HG03139 (cell line): ENCODE measurements around the gene MAGEB17.
"Not testable (repeated sequence)": the region's sequence is repeated elsewhere in the genome, so short reads cannot be mapped to it uniquely, and the experiment has no call there.

Experiments used
- ATAC-seq: cut with Tn5 transposase; IDR thresholded peaks from one replicate; pipeline ENCODE4 v1.9.1; 2021; ENCODE audit not compliant: unreplicated experiment

Gene MAGEB17

DNA sequence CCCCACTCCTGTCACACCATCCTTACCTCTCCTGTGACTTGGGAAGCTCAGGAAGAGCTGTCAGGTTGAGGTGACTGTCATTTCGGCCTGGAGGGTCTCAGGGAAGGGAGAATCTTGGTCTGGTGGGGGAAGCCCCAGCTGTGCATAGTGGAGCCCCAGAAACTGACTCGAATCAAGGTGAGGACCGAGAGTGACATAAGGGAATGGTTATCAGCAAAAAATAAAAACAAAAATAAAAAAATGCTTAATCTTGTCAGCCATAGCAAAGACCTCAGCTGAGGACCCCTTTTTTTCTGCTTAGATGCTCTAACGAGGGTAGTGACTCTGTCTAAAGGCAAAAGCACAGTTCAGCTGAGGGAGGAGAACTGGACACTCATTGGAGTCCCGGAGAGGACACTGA lies at the start of gene MAGEB17:
TSS of gene MAGEB17 (plus strand) at position 301 of the 400 bp plus-strand sequence. CDS start 2,902 bp downstream, outside the sequence.
- ATAC-seq = no peak

DNA sequence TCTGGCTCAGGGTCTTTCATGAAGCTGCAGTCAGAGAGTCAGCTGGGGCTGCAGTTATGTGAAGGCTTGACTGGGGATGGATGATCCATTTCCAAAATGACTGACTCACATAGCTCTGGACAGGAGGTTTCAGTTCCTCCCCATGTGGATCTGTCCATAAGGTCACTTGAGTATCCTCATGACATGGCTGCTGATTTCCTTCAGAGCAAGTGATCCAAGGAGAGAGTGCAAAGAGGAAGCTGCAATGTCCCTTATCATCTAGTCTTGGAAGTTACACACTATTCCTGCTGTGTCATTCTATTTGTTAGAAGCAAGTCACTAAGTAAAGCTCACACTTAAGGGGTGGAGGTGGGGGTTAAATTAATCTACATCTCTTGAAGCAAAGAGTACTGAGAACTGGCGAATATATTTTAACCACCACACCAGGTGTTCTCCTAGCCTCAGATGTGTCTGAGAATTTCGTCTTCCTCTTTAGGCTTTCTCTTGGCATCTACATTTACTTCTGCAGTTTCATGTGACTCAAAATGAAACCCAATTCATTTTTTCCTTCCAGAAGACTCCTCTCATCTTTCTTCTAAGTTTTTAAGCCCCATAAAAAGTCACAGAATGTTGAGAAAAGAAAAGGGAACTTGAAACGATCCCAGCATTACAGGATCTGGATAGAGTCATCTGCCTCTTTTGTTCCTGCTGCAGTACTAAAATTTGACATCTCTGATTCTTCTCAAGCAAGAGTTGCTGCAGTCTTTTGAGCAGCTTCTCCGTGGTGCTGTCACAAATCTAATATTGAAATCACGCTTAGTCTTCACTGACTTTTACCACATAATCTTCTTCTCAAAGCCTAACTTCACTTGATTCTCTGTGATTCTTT lies 47.7 kb upstream of the MAGEB17 start:
- peak; percentile 74 for ATAC-seq

GRCh38 chrX:16120431-16120830 lies 46.9 kb upstream of the MAGEB17 start:
- no peak for ATAC-seq

DNA sequence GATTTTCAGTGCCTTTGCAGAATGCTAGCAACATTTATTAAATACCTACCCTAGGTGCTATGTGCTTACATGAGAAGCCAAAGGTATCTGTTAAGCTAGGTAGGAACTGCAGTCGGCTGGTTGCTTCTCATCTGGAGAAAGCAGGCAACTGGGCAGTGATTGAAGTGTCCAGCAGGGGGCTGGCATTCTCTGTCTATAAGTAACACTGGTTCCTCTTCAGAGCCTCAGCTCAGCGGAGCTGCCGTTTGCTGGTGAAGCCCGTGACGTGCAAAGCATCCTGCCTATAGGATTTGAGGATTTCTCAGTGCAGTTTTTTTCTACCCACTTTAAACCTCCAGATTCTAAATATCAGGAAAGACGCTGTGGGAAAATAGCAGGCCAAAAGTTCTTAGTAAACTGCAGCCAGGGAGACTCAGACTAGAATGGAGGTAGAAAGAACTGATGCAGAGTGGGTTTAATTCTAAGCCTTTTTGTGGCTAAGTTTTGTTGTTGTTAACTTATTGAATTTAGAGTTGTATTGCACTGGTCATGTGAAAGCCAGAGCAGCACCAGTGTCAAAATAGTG lies 44.0 kb upstream of the MAGEB17 start, which contains the start of gene GRPR:
TSS of gene GRPR (plus strand) at position 344 of the 565 bp plus-strand sequence. CDS start 389 bp downstream, outside the sequence.
- no peak for ATAC-seq

GRCh38 chrX:16124201-16124600 lies 43.1 kb upstream of the MAGEB17 start:
- no peak for ATAC-seq

DNA sequence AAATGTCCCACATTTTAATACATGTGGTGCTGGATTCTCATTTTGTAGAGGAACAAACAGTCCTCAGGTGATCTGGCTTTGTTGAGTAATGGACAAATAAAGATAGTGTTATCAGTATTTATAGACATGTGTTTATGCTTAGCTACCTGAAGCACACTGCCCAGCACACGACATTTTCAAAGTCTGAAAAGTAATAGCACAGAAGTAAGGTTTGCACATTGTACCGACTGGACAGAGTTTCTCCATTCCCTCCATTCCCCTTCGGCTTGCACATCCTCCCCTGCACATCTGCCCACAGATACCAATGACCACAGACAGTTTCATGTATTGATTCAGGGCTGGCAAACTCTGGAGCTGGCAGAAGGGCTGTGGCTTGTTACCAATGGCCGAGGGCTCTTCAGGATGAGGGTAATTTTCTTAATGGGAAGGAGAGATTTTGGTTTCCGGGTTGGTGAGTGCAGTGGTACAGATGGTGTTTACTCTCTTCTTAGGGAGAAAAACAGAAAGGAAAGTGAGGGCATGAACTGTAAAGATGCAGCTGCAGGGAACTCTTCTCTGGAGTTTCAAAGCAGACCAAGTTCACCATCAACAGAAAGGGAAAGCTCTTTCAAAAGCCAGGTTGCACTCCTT lies 41.6 kb upstream of the MAGEB17 start:
- no peak for ATAC-seq

- no peak for ATAC-seq
Observed at GRCh38 chrX:16130707-16131106, 36.6 kb upstream of the MAGEB17 start.

- no peak for ATAC-seq
Observed at GRCh38 chrX:16134936-16135335, 32.3 kb upstream of the MAGEB17 start.

- no peak for ATAC-seq
Observed at GRCh38 chrX:16136080-16136479, 31.2 kb upstream of the MAGEB17 start.

DNA sequence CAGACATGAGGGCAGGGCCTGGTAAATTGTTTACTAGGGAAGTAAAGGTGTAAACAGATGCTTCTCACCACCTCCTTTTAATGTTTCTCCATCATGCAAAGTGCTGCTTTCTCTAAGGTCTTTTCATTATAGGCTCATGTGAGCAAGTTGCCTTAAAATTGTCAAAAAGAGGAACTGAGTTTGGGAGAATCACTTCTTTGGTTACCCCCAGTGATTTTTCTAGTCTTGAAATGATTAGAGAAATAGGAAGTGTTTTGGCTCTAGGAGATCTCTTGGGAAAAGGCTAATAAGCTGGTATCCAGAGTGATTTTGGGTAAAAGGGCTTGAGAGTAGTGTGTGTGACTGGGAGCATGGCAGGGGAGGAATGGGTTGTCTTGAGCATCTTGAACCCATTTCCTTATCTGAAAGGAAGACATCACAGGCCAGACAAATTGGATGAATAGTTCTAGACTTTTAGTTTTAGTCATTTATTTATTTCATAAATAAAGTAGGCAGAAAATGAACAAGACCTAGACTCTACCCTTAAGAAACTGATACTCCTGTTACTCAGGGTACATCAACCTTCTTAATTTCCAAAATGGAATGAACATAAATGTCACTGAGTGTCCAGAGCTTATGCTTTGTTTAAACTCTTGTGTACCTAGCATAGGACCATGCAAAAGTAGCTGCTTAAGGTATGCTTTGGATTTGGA lies 29.7 kb upstream of the MAGEB17 start:
- peak; percentile 70 for ATAC-seq

- no peak for ATAC-seq
Observed at GRCh38 chrX:16138108-16138427, 29.2 kb upstream of the MAGEB17 start.

DNA sequence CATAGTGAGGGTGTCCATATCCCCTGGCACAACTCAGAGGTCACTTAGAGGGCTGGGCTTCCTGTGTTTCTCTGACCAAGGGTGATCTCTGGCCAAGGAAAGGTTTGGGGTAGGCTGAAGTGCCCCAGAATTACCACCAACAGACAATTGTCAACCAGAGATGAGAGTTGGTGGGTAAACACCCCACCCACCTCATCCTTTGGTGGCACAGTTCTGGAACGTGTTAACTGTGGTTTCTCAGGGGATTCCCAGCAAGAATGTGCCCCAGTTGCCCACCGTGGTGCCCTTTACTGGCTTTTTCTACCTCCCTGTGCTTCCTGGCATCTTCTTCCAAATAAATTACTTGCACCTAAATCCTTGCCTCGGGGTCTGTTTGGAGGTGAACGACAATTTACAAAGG lies 26.8 kb upstream of the MAGEB17 start:
- ATAC-seq = no peak

GRCh38 chrX:16140983-16141382 lies 26.3 kb upstream of the MAGEB17 start:
- ATAC-seq = no peak

DNA sequence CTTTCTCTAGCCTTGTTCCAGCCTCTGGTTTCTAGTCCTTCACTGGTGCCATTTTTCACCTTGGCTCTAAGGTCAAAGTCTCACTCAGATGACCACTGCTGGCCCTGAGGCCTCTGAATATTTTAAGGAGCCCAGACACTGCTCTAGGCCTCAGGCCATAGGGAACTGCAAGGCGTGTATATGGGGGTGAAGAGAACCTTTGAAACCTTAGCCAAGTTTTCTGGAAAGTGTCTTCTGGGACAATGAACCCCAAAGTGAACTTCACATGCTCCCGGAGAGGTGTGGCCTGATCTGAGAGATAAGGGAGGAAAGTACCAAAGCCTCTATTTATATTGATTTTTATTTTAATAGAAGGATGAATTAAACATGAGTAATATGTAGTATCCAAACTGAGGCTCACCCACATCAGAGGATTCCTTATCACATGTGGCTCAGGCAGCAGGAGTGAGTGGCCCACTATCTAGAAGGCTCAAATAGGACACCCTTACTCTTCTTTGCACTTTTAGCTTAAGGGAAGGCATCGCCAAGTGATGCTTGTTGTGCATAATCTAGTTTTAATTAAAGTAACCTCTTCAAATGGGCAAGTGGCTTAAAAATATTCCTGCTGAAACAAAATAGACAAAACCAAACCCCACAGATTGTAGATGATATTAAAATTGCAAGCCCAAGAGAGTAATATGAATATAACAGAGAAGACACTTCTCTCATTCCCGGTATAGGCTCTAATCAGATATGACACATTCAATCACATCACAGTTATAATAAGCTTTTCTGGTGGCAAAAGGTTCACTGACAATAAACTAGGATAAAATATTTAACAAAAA lies 25.6 kb upstream of the MAGEB17 start:
- no peak for ATAC-seq

DNA sequence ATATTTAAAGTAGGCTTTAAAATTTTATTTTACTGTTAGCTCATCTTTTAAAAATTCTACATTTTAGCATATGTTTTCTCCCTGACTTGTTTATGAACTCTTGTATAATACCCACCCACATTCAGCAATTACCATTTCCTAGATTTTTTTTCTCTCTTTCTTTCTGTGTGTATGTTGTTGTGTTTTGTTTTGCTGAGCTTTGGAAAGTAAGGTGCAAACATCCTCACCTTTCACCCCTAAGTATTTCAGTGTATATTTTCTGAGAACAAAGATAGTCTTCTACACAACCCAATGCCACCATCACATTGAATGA lies 25.1 kb upstream of the MAGEB17 start:
- no peak for ATAC-seq

GRCh38 chrX:16143968-16144367 lies 23.3 kb upstream of the MAGEB17 start:
- no peak for ATAC-seq

DNA sequence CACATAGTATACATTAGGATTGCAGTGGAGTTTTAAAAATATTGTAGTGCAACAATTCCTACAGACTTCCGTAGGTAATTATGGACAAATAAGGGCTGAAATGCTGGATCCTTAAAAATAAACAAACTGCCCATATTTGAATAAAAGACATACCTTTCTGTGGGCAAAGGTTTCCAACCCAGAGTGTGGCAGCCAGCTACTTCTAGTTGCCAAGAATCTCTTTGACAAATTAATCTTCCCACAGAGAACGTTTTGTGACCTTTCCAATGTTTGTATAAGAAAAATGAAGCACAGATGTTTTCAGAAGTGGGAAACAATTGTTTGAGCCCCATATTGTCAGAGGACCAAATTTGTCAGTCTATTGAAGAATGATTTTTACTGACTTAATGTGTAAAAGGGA lies 22.9 kb upstream of the MAGEB17 start:
- ATAC-seq = no peak

DNA sequence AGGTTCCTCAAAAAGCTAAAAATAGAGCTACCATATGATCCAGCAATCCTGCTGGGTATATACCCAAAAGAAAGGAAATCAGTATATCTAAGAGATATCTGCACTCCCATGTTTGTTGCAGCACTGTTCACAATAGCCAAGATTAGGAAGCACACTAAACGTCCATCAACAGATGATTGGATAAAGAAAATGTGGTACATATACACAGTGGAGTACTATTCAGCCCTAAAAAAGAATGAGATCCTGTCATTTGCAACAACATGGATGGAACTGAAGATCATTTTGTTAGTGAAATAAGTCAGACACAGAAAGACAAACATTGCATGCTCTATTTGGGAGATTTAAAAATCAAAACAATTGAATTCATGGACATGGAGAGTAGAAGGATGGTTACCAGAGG lies 22.2 kb upstream of the MAGEB17 start:
- ATAC-seq = not testable (repeated sequence)

DNA sequence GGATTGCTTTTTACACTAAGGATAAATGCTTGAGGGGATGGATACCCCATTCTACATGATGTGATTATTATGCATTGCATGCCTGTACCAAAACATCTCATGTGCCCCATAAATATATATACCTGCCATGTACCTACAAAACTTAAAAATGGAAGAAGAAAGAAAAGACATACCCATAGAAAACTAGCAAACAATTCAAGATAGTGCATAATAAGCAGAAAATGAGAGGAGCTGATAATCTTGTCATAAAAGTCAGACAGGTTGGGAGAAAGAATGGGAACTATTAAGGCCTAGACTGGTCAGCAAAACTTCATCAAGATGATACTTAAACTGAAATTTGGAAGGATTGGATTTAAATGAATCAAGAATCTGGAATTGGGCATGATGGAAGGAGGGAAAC lies 21.6 kb upstream of the MAGEB17 start:
- ATAC-seq = no peak

GRCh38 chrX:16148896-16149295 lies 18.4 kb upstream of the MAGEB17 start:
- no peak for ATAC-seq

- no peak for ATAC-seq
Observed at GRCh38 chrX:16155581-16156096, 11.6 kb upstream of the MAGEB17 start.
